ENCODE data around the gene CD52. TPM values are rescaled to one million over a fixed set of nuclear protein-coding genes. Genes with fewer than 3 reads are reported as not detected.
A peak's percentile ranks its signal among the peaks of the same experiment; 100 is the strongest.
"Not testable (repeated sequence)": the region's sequence is repeated elsewhere in the genome, so short reads cannot be mapped to it uniquely, and the experiment has no call there.

Gene CD52
- total RNA-seq, 3 donors from 2014 or later = 6.9 to 17.8 (median 13.1) TPM

- TF ChIP-seq, protein P1, sequence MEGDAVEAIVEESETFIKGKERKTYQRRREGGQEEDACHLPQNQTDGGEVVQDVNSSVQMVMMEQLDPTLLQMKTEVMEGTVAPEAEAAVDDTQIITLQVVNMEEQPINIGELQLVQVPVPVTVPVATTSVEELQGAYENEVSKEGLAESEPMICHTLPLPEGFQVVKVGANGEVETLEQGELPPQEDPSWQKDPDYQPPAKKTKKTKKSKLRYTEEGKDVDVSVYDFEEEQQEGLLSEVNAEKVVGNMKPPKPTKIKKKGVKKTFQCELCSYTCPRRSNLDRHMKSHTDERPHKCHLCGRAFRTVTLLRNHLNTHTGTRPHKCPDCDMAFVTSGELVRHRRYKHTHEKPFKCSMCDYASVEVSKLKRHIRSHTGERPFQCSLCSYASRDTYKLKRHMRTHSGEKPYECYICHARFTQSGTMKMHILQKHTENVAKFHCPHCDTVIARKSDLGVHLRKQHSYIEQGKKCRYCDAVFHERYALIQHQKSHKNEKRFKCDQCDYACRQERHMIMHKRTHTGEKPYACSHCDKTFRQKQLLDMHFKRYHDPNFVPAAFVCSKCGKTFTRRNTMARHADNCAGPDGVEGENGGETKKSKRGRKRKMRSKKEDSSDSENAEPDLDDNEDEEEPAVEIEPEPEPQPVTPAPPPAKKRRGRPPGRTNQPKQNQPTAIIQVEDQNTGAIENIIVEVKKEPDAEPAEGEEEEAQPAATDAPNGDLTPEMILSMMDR (IDR thresholded peaks at IDR 0.05) = no peak
- Histone ChIP-seq H3K9me3 (no peaks in the 10 kb centered on the region), H3K4me1 (ENCODE audit: low read depth) (peaks cover 36% of the 10 kb centered on the region), H3K36me3 (ENCODE audit: low read depth) (no peaks in the 10 kb centered on the region), H3K4me3 (no peak overlapping the region)
- ATAC-seq (peak; percentile 37), DNase-seq (peak in 2 of 3 donors; percentile 24 to 85)
- intact Hi-C loops (cut with DNase I, micrococcal nuclease) = no loop called here
These were observed 28.3 kb upstream of the CD52 start for GRCh38 chr1:26289158-26290059.

- intact Hi-C loops (cut with DNase I, micrococcal nuclease) = no loop called here
- peaks cover 29% of the 10 kb centered on the region for H3K4me1 ChIP-seq (ENCODE audit: low read depth)
- DNase-seq = peak in 1 of 3 donors; percentile 62
These were observed 27.5 kb upstream of the CD52 start for GRCh38 chr1:26290122-26290881.

GRCh38 chr1:26290882-26291261, 26.9 kb upstream of the CD52 start:
- TF ChIP-seq, protein P1 (IDR thresholded peaks at IDR 0.05) = no peak
- no peak for ATAC-seq
- intact Hi-C loops (cut with DNase I, micrococcal nuclease) = no loop called here
- Histone ChIP-seq H3K4me1 (ENCODE audit: low read depth) (peaks cover 28% of the 10 kb centered on the region), H3K9me3 (no peaks in the 10 kb centered on the region), H3K4me3 (no peak overlapping the region), H3K36me3 (ENCODE audit: low read depth) (no peaks in the 10 kb centered on the region)
- DNase-seq = no peak

More at GRCh38 chr1:26290122-26290881, 27.5 kb upstream of the CD52 start:
- no peaks in the 10 kb centered on the region for H3K36me3 ChIP-seq (ENCODE audit: low read depth)
- TF ChIP-seq, protein P1 (IDR thresholded peaks at IDR 0.05) = no peak
- ATAC-seq = peak; percentile 2
- H3K4me3 ChIP-seq = no peak overlapping the region
- H3K9me3 ChIP-seq = no peaks in the 10 kb centered on the region

GRCh38 chr1:26291433-26291832, 26.3 kb upstream of the CD52 start:
- H3K36me3 ChIP-seq (ENCODE audit: low read depth) = no peaks in the 10 kb centered on the region
- H3K4me3 ChIP-seq = no peak overlapping the region
- ATAC-seq = no peak
- TF ChIP-seq, protein P1 (IDR thresholded peaks at IDR 0.05) = no peak
- no peaks in the 10 kb centered on the region for H3K9me3 ChIP-seq
- no peak for DNase-seq
- intact Hi-C loops (cut with DNase I, micrococcal nuclease) = no loop called here
- H3K4me1 ChIP-seq (ENCODE audit: low read depth) = peaks cover 23% of the 10 kb centered on the region

- ATAC-seq (no peak), DNase-seq (no peak)
- Histone ChIP-seq H3K4me1 (ENCODE audit: low read depth) (peaks cover 20% of the 10 kb centered on the region), H3K36me3 (ENCODE audit: low read depth) (no peaks in the 10 kb centered on the region), H3K4me3 (no peak overlapping the region), H3K9me3 (no peaks in the 10 kb centered on the region)
- intact Hi-C loops (cut with DNase I, micrococcal nuclease) = no loop called here
- TF ChIP-seq, protein P1 (IDR thresholded peaks at IDR 0.05) = no peak
These were observed 25.8 kb upstream of the CD52 start for GRCh38 chr1:26291939-26292338.

GRCh38 chr1:26292735-26293134, 25.0 kb upstream of the CD52 start:
- H3K4me1 ChIP-seq (ENCODE audit: low read depth) = peaks cover 20% of the 10 kb centered on the region
- not testable (repeated sequence) for ATAC-seq

More at GRCh38 chr1:26292735-26293134, 25.0 kb upstream of the CD52 start:
- H3K36me3 ChIP-seq (ENCODE audit: low read depth); H3K4me3 ChIP-seq; intact Hi-C loops (cut with DNase I, micrococcal nuclease); H3K9me3 ChIP-seq; DNase-seq: not testable (repeated sequence)

Measured in mucosa of descending colon (tissue), 3 donors.